ENCODE results near the gene NPAS1. TPM values are rescaled to one million over a fixed set of nuclear protein-coding genes. Genes with fewer than 3 reads are reported as not detected.

Gene NPAS1
- total and polyA plus RNA-seq, 4 donors = 0.31 to 1.2 (median 0.70) TPM

- Histone ChIP-seq H3K36me3 (ENCODE audit: control insufficient read depth in 4 of 4, insufficient read depth in 4 of 4, low read length in 4 of 4) (no peaks in the 10 kb centered on the region), H3K4me1 (ENCODE audit: control insufficient read depth in 5 of 5, insufficient read depth in 5 of 5, low read length in 5 of 5) (peaks cover 0 to 14% (median 2%) of the 10 kb centered on the region in 5 donors), H3K27me3 (ENCODE audit: control insufficient read depth in 3 of 3, insufficient read depth in 3 of 3, low read length in 2 of 3) (peaks cover 5 to 55% (median 50%) of the 10 kb centered on the region in 3 donors), H3K4me3 (no peak overlapping the region), H3K27ac (ENCODE audit: low read depth in 1 of 2, low read length in 1 of 2) (no peak overlapping the region), H3K9ac (ENCODE audit: insufficient read depth in 1 of 2, low read length in 2 of 2) (no peak overlapping the region), H3K9me3 (ENCODE audit: control insufficient read depth in 4 of 4, insufficient read depth in 3 of 4, low read length in 3 of 4) (peaks cover 0 to 3% (median 0%) of the 10 kb centered on the region in 4 donors)
- ATAC-seq (ENCODE audit: insufficient read depth, low FRiP score) (no peak), DNase-seq (no peak)
- no peak for TF ChIP-seq CTCF (IDR thresholded peaks at IDR 0.05; ENCODE audit: control extremely low read depth, extremely low read depth)
- 8 to 10% methylated on average over 33 of the region's 33 CpGs for WGBS, 2 donors
Measured at GRCh38 chr19:47022541-47023447, 3.2 kb downstream of the NPAS1 start.

DNA sequence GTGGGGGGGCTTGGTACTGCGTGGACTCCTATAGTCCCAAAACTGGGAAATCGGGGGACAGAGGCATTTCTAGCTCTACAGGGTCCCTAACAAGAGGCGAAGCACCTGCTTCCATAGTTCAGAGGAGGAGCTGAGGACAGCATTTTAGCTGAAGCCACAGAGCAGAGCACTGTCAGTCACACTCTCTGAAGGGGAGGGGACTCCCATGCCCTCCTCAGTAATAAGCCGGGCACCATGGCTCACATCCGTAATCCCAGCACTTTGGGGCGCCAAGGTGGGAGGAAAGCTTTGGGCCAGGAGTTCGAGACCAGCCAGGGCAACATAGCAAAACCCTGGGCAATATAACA lies 3.8 kb downstream of the NPAS1 start:
- H3K27me3 ChIP-seq (ENCODE audit: control insufficient read depth in 3 of 3, insufficient read depth in 3 of 3, low read length in 2 of 3) = peaks cover 5 to 62% (median 51%) of the 10 kb centered on the region in 3 donors
- H3K27ac ChIP-seq (ENCODE audit: low read depth in 1 of 2, low read length in 1 of 2) = no peak overlapping the region
- DNase-seq (no peak), ATAC-seq (ENCODE audit: insufficient read depth, low FRiP score) (no peak)
- TF ChIP-seq CTCF (IDR thresholded peaks at IDR 0.05; ENCODE audit: control extremely low read depth, extremely low read depth) = no peak
- H3K4me3 ChIP-seq = no peak overlapping the region
- peaks cover 0 to 14% (median 2%) of the 10 kb centered on the region in 5 donors for H3K4me1 ChIP-seq (ENCODE audit: control insufficient read depth in 5 of 5, insufficient read depth in 5 of 5, low read length in 5 of 5)
- 40% methylated on average over 7 of the region's 7 CpGs for WGBS, 2 donors
- no peaks in the 10 kb centered on the region for H3K36me3 ChIP-seq (ENCODE audit: control insufficient read depth in 4 of 4, insufficient read depth in 4 of 4, low read length in 4 of 4)
- H3K9ac ChIP-seq (ENCODE audit: insufficient read depth in 1 of 2, low read length in 2 of 2) = no peak overlapping the region
- peaks cover 0 to 5% (median 0%) of the 10 kb centered on the region in 4 donors for H3K9me3 ChIP-seq (ENCODE audit: control insufficient read depth in 4 of 4, insufficient read depth in 3 of 4, low read length in 3 of 4)

DNA sequence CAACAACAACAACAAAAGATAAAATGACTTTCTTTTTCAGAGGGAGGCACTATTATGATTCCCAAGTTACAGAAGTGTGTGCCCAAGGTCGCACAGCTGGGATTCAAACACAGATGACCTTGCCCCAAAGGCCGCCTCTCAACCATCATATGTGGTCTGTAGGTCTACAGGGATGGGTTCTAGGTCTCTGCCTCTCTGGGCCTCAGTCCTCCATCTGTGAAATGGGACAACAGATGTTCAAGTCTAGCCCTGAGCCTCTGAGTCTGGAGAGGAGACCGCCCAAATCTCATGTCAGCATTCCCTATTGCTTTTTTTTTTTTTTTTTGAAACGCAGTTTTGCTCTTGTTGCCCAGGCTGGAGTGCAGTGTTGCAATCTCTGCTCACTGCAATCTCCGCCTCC lies 4.9 kb downstream of the NPAS1 start:
- Histone ChIP-seq H3K9me3 (ENCODE audit: control insufficient read depth in 4 of 4, insufficient read depth in 3 of 4, low read length in 3 of 4) (peaks cover 0 to 7% (median 0%) of the 10 kb centered on the region in 4 donors), H3K36me3 (ENCODE audit: control insufficient read depth in 4 of 4, insufficient read depth in 4 of 4, low read length in 4 of 4) (no peaks in the 10 kb centered on the region), H3K9ac (ENCODE audit: insufficient read depth in 1 of 2, low read length in 2 of 2) (no peak overlapping the region), H3K4me1 (ENCODE audit: control insufficient read depth in 5 of 5, insufficient read depth in 5 of 5, low read length in 5 of 5) (peaks cover 0 to 14% (median 2%) of the 10 kb centered on the region in 5 donors), H3K27ac (ENCODE audit: low read depth in 1 of 2, low read length in 1 of 2) (no peak overlapping the region), H3K27me3 (ENCODE audit: control insufficient read depth in 3 of 3, insufficient read depth in 3 of 3, low read length in 2 of 3) (peaks cover 5 to 63% (median 45%) of the 10 kb centered on the region in 3 donors), H3K4me3 (no peak overlapping the region)
- TF ChIP-seq CTCF (IDR thresholded peaks at IDR 0.05; ENCODE audit: control extremely low read depth, extremely low read depth) = no peak
- DNase-seq (no peak), ATAC-seq (ENCODE audit: insufficient read depth, low FRiP score) (no peak)
- WGBS, 2 donors = 72 to 86% methylated on average over 5 of the region's 5 CpGs

Data from lung (tissue), 12 donors.